ENCODE results near the gene KCTD5. TPM values are rescaled to one million over a fixed set of nuclear protein-coding genes. Genes with fewer than 3 reads are reported as not detected.
"Not testable (repeated sequence)": the region's sequence is repeated elsewhere in the genome, so short reads cannot be mapped to it uniquely, and the experiment has no call there.

The KCTD5 gene
- total RNA-seq, 2 donors from 2014 or later: 19.6 to 21.9 TPM

DNA sequence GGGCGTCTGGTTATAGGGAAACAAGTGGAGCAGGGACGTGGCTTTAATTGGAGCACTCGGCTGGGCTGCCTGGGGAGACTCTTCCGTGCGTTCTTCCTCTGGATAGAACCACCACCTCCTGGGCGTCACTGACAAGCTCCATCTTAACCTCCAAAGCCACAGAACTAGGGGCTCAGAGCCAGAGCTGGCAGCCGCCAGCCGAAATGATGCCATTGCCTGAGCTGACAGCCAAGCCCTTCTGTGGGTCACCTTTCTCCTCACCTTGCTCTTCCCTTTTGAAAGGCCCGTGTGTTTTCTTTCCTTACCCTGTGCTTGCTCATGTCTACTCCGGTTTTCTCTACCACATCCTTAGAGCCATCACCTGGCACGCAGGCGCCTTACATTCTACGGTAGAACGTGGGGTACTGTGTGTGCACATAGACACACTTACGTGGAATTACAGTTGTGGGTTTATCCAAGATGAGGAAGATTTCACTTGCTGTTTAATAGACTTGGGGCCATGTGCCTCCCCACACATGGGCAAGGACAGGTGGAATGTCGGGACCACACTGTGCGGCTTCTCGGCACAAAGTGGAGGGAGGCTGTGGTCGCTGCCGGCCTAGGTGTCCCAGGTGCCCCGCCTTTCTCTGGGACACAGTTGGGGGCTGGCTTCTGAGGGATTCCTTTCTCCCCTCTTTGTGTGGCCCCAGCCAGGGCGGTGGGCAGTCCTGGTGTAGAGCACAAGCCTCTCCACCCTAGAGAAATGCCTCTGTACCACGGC lies 3.9 kb upstream of the KCTD5 start:
- H3K27me3 Mint-ChIP-seq; DNase-seq; H3K36me3 Mint-ChIP-seq (ENCODE audit: low read depth); H3K9me3 ChIP-seq (ENCODE audit: control insufficient read depth, low read length, poor library complexity, severe bottlenecking); H3K4me1 Mint-ChIP-seq; H3K27ac Mint-ChIP-seq; H3K4me3 Mint-ChIP-seq; ATAC-seq: not testable (repeated sequence)

DNA sequence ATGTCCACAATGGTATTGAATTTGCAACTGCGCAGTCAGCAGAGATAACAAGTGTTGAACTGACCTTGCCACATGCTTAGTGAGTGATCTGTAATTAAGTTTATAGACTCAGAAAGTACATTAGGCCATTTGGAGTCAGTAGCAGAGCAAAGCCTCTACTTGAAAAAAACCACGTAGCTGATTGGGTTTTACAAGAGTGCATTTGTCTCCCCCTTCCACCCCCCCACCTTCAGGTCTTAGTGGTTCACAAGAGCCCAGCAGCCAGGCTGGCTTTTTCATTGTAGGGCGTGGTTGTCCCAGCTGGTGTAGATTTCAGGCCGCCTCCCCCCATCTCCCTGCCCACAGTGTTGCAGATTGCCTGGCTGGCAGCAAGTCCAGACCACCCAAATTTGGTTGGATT lies 2.4 kb upstream of the KCTD5 start:
- H3K36me3 Mint-ChIP-seq (ENCODE audit: low read depth); H3K4me1 Mint-ChIP-seq; DNase-seq; H3K27me3 Mint-ChIP-seq; ATAC-seq; H3K9me3 ChIP-seq (ENCODE audit: control insufficient read depth, low read length, poor library complexity, severe bottlenecking): not testable (repeated sequence)
- H3K27ac Mint-ChIP-seq: peak overlapping the region; percentile 53
- H3K4me3 Mint-ChIP-seq: peak overlapping the region; percentile 71

DNA sequence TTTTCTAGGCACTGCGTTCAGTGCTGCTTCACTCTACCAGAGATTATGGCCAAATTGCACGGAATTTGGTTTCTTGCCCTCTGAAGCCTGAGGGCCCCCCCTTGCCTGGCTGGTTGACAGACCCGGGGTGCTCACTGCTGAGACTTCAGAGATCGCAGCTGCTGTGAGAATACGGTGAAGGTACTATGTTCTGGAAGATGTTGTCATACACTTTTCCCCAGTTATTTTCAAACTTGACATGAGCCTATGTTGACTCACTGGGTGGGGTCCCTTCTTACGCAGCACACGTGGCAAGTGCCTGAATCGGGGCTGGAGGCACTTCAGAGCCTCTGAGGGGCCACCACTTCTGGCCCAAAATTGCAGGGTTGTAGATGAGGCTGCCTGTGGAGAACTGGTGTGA lies 2.0 kb upstream of the KCTD5 start:
- DNase-seq; H3K9me3 ChIP-seq (ENCODE audit: control insufficient read depth, low read length, poor library complexity, severe bottlenecking); ATAC-seq; H3K36me3 Mint-ChIP-seq (ENCODE audit: low read depth); H3K27me3 Mint-ChIP-seq; H3K4me1 Mint-ChIP-seq: not testable (repeated sequence)
- Mint-ChIP-seq H3K4me3 (peak overlapping the region; percentile 25), H3K27ac (peak overlapping the region; percentile 53)

DNA sequence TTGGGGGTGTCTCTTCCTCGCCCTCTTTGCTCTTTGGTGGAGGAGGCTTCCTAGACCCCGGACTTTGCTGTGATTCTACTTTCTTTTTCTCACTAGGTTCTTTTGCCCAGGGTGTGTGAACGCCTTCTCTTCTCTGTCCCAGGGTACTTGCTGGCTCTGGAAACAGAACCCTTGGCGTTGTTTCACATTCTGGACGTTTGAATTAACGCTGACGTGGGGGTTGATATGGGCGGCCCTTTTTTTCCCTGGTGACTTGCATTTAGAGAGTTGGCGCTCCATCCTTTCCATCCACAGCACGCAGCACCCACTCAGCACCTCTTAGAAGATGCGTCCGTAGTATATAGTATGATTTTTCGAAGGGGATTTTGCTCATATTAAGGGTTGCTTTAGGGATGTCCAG lies 718 bp downstream of the KCTD5 start:
- not testable (repeated sequence) for H3K9me3 ChIP-seq (ENCODE audit: control insufficient read depth, low read length, poor library complexity, severe bottlenecking); H3K27me3 Mint-ChIP-seq; ATAC-seq; H3K36me3 Mint-ChIP-seq (ENCODE audit: low read depth); DNase-seq
- H3K4me1 Mint-ChIP-seq: peaks cover 17% of the 10 kb centered on the region
- H3K27ac Mint-ChIP-seq: peak overlapping the region; percentile 99
- peak overlapping the region; percentile 97 for H3K4me3 Mint-ChIP-seq

DNA sequence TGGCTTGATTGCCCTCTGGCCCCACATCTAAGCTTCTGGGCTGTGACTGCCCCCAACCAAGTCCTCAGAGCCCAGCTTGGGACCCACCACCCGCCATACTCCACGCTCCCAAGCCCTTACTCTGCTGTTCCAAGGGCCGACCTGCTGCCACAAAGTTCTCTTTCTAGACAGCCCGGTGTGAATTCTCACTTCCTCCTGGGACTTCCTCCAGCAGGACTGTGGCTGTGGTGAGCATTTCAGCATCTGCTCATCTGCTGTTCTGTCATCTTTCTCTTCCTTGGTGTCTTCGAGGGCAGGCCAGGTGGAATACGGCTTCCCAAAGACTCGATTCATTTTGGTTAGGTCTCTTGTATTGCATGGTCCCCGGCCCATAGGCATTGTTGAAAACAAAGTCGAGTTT lies 3.8 kb downstream of the KCTD5 start:
- H3K36me3 Mint-ChIP-seq (ENCODE audit: low read depth); H3K27ac Mint-ChIP-seq; DNase-seq; ATAC-seq; H3K9me3 ChIP-seq (ENCODE audit: control insufficient read depth, low read length, poor library complexity, severe bottlenecking); H3K27me3 Mint-ChIP-seq: not testable (repeated sequence)
- Mint-ChIP-seq H3K4me1 (peaks cover 16% of the 10 kb centered on the region), H3K4me3 (peak overlapping the region; percentile 49)

DNA sequence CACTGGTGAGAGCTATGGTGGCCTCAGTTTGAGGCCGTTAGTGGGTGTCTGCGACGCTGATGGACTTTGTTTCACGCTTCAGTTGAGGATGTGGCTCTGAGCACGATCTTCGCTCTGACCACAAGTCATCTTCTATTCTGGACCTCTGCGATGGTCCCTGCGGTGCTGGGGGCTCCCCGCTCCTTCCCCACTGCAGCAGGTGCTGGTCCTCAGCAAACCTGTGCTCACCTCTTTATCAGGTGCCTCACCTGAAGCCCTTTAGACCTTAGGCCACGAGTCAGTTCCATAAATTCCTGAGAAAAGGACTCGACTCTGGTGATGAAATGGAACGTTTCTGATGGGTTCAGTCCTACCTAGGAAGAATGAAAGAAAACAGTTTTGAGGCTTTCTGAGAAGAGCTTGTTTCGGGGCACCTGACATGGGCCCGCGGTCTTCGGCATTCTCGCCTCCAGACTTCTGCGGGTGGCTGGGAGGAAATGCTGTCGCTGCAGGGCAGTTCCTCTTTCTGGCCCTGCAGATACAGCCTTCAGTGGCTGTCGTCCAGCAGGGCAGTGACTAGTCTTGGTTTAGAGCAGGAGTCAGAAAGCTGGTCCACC lies 4.7 kb downstream of the KCTD5 start:
- no peaks in the 10 kb centered on the region for H3K27me3 Mint-ChIP-seq
- H3K36me3 Mint-ChIP-seq (ENCODE audit: low read depth): no peaks in the 10 kb centered on the region
- ATAC-seq: no peak
- DNase-seq: no peak
- peak overlapping the region; percentile 77 for H3K4me3 Mint-ChIP-seq
- no peaks in the 10 kb centered on the region for H3K9me3 ChIP-seq (ENCODE audit: control insufficient read depth, low read length, poor library complexity, severe bottlenecking)
- peak overlapping the region; percentile 86 for H3K27ac Mint-ChIP-seq
- peaks cover 13% of the 10 kb centered on the region for H3K4me1 Mint-ChIP-seq

DNA sequence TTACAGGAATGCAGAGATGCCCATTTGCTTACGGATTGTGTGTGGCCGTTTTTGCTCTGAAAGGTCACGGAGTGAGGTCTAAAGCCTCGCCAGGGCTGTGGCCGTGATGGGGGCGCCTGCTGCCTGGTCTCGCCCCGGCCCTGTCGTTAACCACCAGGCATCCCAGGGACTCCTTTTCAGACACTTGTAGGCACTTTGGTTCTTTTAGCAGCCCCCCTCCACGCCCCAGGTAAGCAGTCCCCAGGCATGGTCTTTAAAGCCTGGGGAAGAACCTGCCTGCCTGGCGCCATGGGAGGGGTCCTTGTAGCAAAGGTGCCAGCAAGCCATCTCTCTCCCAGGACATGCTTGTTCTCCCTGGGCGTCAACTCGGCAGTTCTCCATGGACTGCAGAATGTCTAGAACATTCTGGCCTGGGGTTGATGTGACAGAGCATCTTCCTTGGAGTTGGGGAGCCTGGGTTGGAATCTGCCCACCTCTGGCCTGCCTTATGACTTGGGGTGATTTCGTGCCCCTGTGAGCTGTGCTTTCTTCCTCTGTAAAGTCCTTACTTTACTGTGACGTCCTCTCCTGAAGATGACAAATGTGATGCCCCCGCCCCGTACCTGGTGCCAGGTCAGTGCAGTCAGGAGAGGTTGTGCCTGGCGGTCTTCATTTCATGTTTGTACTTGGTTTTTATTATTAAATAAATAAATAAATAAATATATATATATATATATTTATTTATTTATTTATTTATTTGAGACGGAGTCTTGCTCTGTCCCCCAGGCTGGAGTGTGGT lies 5.4 kb downstream of the KCTD5 start:
- Mint-ChIP-seq H3K4me3 (peak overlapping the region; percentile 77), H3K36me3 (ENCODE audit: low read depth) (no peaks in the 10 kb centered on the region), H3K4me1 (peaks cover 10% of the 10 kb centered on the region), H3K27ac (peak overlapping the region; percentile 86), H3K27me3 (no peaks in the 10 kb centered on the region)
- DNase-seq (no peak), ATAC-seq (no peak)
- no peaks in the 10 kb centered on the region for H3K9me3 ChIP-seq (ENCODE audit: control insufficient read depth, low read length, poor library complexity, severe bottlenecking)

DNA sequence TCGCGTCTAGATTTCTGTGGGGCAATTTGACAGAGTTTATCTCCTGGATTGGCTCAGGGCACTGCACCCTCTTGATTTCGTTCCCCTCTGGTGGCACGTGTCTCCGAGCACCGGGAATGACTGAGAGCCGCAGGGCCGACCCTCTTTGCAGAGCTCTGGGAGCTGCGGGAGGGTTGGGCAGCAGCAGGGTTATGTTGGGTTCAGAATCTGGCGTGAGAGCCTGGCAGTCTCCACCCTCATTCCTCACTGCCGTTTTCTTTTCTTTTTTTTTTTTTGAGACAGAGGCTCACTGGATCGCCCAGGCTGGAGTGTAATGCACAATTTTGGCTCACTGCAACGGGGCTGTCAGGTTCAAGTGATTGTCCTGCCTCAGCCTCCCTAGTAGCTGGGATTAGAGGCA lies 7.1 kb downstream of the KCTD5 start:
- H3K9me3 ChIP-seq (ENCODE audit: control insufficient read depth, low read length, poor library complexity, severe bottlenecking); H3K27ac Mint-ChIP-seq; DNase-seq; H3K36me3 Mint-ChIP-seq (ENCODE audit: low read depth); H3K27me3 Mint-ChIP-seq; ATAC-seq; H3K4me3 Mint-ChIP-seq: not testable (repeated sequence)
- H3K4me1 Mint-ChIP-seq: peaks cover 13% of the 10 kb centered on the region

DNA sequence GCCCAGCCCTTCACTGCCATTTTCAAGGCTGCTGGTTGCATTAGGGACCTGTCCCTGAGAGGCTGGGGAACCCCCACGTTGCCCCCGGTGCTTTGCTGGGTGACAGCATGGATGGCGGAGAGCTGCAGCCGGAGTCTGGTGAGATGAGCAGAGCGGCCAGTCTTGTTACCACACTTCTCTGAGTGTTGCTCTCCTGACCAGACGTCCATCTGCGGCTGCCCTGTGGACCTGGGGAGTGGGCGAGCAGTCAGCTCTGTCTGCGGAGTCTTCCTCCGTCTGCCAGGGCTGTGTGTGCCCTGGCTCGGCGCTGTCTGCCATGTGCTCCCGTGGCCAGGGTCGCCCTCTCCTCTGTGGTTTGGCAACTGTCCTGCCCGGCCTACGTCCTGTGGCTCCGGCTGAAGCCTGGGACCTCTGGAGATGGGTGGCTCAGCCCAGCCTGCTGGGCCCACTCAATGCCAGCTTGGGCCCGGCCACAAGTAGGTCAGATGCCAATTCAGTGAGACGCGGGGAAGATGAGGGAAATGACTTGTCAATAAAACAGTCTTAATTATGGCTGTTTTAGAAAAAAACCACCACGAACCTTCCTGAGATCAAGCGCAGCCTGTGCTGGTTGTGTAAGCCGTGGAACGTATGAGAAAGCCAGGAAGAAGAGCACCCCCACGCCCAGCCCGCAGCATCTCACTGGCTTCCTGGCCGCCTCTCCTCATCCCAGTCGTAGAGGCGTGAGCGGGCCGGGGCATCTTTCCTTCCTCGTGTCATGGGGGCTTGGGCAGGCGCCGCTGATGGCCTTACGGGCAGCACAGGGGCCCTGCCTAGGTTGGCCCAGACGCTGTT lies 7.9 kb downstream of the KCTD5 start:
- no peak for DNase-seq
- Mint-ChIP-seq H3K27ac (no peak overlapping the region), H3K4me3 (no peak overlapping the region), H3K4me1 (peaks cover 13% of the 10 kb centered on the region), H3K36me3 (ENCODE audit: low read depth) (no peaks in the 10 kb centered on the region), H3K27me3 (no peaks in the 10 kb centered on the region)
- ATAC-seq: no peak
- H3K9me3 ChIP-seq (ENCODE audit: control insufficient read depth, low read length, poor library complexity, severe bottlenecking): no peaks in the 10 kb centered on the region

DNA sequence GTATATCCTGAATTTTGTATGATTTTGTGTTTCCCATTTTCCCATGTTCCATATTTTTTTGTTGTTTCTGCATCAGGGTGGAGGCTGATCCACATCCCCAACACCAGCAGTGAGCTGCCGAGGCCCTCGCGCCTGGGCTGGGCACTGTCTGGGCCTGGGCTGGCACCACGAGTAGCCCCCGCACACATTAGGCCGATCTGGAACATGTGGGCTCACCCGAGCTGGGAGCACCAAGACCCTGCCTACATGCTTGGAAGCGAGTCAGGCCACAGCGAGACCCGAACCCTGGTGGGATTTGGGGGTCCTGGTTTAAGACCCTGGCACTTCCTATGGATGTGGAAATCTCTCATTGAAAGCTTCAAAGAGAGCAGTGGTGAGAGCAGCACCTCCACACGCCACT lies 8.5 kb downstream of the KCTD5 start:
- H3K27me3 Mint-ChIP-seq: no peaks in the 10 kb centered on the region
- no peaks in the 10 kb centered on the region for H3K9me3 ChIP-seq (ENCODE audit: control insufficient read depth, low read length, poor library complexity, severe bottlenecking)
- no peak for DNase-seq
- no peak overlapping the region for H3K27ac Mint-ChIP-seq
- ATAC-seq: no peak
- H3K4me1 Mint-ChIP-seq: peaks cover 13% of the 10 kb centered on the region
- H3K36me3 Mint-ChIP-seq (ENCODE audit: low read depth): no peaks in the 10 kb centered on the region
- no peak overlapping the region for H3K4me3 Mint-ChIP-seq

DNA sequence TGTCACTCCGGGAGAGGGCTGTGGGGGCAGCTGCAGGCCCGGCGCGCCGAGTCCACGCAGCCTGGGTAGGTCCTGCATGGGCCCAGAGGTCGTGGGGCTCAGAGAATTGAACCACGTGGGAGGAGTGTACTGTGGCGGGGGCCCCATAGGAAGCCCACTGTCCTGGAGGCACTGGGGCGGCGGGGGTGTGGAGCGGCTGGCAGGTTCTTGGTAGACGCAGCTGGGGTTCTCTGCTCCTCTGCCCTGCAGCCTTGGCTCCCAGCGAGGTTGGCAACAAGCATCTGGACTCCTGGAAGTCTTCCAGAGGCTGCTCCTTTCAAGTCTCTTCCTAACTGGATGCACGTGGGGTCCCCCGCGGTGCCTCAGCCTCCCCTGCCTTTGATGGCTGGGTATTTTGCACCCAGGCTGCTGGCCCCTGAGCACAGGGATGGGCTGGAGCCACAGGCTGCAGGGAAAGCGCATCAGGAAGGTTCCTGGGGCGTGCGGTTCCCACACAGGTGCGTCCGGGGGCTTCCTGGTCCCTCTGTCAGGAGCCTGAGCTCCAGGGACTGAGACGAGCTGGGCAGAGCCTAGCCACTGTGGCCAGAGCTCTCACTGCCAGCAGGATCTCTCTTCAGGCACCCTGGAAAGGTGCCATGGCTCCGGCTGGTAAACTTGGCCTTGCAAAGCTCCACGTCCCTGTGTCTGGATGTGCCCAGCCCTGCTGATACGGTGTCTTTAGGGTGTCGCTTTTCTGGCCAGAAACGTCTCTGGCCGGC lies 9.3 kb downstream of the KCTD5 start:
- DNase-seq (no peak), ATAC-seq (no peak)
- H3K4me1 Mint-ChIP-seq: peaks cover 15% of the 10 kb centered on the region
- no peaks in the 10 kb centered on the region for H3K9me3 ChIP-seq (ENCODE audit: control insufficient read depth, low read length, poor library complexity, severe bottlenecking)
- peaks cover 1% of the 10 kb centered on the region for H3K36me3 Mint-ChIP-seq (ENCODE audit: low read depth)
- H3K27ac Mint-ChIP-seq: no peak overlapping the region
- H3K27me3 Mint-ChIP-seq: no peaks in the 10 kb centered on the region
- H3K4me3 Mint-ChIP-seq: no peak overlapping the region

DNA sequence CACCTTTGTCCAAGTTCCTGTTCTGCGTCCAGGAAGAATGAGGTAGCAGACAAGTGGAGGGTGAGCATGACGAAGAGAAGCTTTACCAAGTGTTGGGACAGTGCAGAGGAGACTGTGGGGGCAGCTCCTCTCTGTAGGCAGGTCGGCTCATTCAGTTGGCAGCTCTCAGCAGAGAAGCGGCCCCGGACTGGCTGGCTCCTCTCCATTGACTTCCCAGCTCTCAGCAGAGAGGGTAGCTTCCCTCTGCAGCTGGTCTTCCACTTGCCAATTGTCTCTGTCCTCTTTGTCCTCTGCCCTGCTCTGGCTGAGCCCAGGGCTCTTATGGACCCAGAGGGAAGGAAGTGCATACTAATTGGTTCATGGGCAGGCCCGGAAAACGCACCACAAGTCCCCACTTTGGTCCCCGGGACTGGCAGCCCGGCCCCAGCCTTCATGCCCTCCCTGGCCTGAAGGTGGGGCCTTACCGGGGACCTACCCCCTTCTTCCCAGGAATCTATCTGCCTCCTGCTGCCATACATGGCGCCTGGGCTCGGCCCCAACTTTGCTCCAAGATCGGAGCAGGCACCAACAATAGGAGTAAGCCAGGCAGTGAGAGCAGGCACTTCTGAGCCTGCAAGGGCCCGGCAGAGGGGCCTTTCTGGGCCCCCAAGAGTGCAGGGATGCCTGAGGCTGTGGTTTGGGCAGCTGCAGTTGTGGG lies 10.1 kb downstream of the KCTD5 start:
- ATAC-seq: no peak
- Mint-ChIP-seq H3K36me3 (ENCODE audit: low read depth) (peaks cover 5% of the 10 kb centered on the region), H3K27ac (no peak overlapping the region), H3K4me3 (no peak overlapping the region), H3K27me3 (no peaks in the 10 kb centered on the region), H3K4me1 (peaks cover 10% of the 10 kb centered on the region)
- H3K9me3 ChIP-seq (ENCODE audit: control insufficient read depth, low read length, poor library complexity, severe bottlenecking): no peaks in the 10 kb centered on the region
- DNase-seq: no peak

Data from T-helper 17 cell (primary cell).